GM18873 (cell line): ENCODE data around the gene DNAJC6.

Experiments used
- ATAC-seq: cut with Tn5 transposase; IDR thresholded peaks from one replicate; pipeline ENCODE4 v1.9.1; 2021; ENCODE audit warnings: mild to moderate bottlenecking, moderate library complexity, moderate number of reproducible peaks; ENCODE audit not compliant: unreplicated experiment, low FRiP score

The DNAJC6 gene

DNA sequence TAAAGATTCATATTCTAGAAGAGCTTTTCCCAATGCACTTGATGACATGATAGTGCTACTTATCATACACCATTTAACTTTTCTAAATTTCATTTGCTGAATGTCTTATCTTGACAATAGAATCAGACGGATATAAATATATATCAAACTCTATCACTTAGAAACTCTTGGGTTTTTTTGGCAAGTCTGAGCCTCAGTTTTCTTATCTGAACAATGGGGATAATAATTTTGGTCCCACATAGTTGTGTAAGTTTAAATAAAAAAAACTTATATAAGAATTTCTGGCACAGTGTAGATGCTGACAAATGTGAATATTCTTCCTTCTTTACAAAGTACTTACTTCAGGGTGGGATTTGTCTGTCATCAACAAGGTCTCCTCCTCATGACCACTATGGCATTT is 89.7 kb downstream of the DNAJC6 start:
- no peak for ATAC-seq

DNA sequence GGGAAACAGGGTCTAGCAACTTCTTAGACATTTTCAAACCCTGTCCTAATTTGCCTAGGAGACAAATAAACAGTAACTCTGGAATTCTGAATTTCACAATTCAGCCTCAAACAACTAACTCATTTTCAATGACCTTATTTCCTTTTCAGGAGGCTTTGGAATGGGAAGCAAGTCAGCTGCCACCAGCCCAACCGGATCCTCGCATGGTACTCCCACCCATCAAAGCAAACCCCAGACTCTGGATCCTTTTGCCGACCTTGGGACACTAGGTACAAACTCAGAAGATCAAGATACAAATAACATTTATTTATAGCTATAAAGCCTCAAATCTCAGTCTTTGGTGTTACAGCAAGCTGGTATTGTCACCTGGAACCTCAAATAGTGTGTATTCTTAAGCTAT is 92.3 kb downstream of the DNAJC6 start:
- ATAC-seq: no peak

DNA sequence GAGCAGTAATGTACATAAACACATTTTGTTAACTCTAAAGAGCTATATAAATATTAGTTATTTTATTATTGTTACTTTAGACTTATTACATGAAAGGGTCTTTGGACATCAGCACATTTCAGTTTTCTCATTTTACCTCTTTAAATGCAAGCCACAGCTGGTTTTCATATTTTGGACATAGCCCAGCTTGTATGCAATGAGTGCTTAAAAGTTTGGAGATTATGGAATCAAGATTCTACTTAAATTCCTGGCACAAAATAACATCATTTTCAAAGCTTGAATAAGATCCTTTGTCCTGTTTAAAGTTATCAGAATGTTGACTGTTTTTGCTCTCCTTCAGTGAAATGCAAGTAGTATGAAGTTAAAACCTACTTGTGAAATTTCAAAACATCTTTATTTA is 95.6 kb downstream of the DNAJC6 start:
- no peak for ATAC-seq

DNA sequence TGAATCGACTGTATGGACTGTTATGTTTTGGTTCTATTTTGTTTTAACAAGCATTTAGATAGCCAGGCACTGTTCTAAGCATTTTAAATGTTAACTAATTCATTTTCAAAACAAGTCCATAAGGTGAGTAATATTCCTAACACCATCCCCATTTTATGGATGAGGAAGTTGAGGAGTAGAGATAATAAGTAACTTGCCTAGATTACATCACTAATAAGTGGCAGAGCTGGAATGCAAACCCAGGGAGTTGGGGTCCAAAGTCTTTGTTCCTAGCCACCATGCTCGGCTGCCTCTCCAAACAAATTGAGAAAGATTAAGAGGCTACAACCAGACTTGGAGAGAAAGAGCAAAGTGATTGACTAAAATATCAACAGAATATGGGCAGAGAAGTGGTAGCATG is 98.5 kb downstream of the DNAJC6 start:
- ATAC-seq: no peak

DNA sequence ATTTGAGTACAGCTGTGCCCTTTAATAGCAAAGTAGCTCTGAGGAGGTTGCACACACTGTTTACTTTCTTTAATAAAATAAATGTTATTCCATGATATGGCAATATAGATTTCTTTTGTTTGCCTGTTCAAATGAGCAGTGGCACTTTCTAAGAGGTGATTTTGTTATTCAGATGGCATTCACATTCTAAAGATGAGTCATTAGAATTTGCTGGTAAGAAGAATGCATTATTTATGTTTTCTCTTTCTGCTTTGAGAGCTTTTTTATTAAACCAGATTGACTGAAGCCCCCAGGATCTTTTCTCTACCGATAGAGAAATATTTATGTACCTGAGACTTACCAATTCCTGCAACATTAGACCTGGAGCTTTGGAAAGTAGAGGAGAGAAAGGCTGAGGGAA is 100.0 kb downstream of the DNAJC6 start:
- ATAC-seq: no peak

DNA sequence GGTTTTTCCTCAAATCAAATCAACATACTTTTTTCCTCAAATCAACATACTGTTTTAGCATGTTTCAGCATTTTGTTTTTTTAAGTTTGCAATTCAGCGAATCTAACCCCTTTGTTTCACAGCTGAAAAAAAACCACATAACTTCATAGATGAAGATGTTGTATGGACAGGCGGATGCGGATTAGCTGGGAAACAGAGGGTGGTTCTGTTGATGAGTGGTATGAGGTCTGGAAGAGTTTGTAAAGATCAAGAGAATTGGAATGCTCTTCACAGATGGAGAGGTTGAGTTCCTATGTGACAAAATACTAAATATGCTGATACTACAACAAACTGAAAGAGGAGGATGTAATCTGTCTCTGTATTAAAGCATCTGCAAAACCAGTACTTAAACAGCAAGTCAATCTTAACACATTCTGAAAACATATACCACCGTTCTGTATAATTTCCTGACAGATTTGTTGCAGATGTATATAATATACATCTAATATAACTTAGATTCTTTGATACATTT is 100.5 kb downstream of the DNAJC6 start:
- no peak for ATAC-seq

DNA sequence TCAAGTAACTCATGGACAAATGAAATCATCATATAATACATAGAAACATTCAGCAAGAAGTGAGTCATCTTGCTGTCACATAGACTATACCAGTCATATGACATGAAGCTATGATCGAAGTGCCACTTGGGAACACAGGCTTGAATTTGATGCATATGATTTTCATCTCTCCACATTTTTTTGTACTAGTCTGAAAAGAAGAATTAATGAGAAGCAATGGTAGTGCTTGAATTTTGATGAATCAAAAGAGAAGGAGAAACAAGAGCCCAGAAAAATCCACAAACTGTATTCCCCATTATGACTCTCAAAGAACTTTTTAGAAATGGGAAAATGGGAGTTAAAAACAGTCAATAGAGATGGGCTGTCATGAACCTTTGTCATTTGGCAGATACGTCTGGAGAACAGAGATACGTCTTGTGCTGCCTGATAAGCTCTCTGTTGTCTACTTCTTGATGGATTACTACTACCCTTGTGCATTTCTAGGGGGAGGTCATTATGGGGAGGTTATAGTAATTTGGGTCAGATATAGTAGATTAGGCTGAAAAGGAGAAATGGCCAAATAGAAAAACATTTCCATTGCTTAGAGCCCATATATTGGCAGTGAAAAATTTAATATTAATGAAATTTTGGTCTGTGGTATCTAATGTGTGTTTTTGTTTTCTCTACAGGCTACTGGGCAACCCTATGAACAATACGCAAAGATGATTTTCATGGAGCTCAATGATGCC is 103.1 kb downstream of the DNAJC6 start:
- ATAC-seq: no peak

DNA sequence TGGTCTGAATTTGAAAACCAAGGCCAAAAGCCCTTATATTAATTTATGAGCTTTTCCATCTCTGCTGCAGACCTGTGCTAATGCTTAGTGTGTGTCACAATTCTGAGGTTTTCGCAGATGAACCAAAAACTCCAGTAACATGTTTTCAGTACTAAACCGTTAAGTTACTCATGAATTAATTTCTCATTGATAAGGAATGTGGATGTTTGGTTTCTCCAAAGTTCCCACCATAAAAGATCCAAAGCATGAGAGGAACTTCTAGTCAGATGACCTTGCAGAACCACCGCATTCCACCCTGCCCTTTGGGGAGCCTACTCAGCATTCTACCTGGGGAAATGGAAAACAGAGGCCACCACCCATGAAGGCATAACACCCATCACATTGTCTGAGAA is 103.6 kb downstream of the DNAJC6 start:
- ATAC-seq: no peak

DNA sequence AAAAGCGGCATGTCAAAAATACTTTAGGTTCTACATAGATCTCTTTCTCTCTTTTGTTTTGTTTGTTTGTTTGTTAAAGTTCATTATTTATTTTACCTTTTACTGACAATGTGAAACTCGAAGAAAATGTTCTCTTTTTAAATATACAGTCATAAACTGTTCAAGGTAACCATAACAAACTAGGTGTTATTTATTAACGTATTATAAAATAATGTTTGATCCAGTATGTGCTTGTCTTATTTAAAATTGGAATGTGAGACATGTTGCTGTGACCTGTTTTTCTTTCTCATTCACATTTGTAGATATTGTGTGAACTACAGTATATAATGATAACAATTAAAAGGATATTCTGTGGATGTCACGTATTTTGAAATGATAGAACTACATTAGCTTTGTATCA is 105.2 kb downstream of the DNAJC6 start:
- ATAC-seq: no peak

DNA sequence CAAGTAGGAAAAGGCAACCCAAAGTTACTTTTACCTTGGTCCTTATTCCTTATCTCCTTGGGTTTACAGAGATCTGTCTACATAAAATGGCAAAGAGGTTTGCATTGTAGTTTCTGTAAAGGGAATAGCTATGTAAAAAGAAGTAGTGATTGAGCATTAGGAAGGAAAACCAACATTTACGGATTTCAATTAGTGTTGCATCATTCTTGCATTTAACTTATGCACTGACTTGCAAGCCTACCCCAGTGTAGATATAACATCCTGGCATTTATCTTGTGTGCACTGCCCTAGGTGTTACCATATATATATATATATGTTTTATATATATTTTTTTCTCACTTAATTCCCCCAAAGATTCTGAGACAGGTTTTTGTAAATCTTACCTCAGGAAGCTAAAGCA is 107.4 kb downstream of the DNAJC6 start:
- no peak for ATAC-seq

DNA sequence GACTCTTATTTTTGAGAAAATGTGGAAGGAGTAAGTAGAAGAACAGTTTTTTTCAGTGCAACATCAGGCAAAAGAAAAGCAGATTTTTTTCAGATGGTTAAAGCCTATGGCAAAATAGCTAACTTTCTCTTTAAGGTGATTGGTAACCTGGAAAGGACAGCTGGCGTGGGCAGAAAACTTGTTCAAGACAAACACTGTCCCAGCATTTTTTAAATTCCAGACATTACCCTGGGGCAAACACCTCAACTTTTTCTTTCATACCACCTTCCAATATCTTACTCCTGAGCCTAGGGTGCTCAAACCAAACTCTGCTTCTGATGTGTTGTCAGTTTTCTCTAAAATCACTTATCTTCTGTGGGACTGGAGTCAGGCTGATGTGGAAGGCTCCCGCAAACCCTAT is 108.4 kb downstream of the DNAJC6 start:
- ATAC-seq: no peak

DNA sequence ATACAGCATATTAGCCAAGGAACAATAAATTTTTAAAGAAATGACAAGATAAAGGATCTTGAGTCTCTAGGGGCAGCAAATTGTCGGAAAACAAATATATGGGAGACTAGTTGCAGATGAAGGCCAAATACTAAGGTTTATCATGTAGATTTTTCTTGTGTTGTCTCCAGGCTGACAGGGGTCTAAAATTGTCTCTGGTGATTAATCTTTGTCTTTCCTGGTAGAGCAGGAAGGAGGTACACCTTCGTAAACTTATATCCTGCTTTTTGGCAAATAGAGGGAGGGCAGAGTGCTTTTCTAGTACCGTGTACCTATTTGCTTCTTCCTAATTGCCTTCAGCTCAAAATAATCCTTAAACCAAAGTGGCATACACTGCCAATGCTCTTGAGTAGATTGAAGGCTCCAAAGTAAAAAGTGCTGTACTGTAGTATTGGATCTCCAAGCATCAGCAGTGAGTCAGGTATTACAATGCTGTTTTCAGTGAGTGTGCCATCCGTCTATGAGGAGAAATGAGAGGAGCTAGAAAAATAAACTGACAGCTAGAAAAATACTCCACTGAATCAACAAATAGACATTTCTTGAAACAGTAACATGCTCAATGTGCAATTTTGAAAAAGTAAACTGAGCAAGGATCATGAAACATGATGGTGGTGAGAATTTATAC is 109.3 kb downstream of the DNAJC6 start:
- no peak for ATAC-seq

DNA sequence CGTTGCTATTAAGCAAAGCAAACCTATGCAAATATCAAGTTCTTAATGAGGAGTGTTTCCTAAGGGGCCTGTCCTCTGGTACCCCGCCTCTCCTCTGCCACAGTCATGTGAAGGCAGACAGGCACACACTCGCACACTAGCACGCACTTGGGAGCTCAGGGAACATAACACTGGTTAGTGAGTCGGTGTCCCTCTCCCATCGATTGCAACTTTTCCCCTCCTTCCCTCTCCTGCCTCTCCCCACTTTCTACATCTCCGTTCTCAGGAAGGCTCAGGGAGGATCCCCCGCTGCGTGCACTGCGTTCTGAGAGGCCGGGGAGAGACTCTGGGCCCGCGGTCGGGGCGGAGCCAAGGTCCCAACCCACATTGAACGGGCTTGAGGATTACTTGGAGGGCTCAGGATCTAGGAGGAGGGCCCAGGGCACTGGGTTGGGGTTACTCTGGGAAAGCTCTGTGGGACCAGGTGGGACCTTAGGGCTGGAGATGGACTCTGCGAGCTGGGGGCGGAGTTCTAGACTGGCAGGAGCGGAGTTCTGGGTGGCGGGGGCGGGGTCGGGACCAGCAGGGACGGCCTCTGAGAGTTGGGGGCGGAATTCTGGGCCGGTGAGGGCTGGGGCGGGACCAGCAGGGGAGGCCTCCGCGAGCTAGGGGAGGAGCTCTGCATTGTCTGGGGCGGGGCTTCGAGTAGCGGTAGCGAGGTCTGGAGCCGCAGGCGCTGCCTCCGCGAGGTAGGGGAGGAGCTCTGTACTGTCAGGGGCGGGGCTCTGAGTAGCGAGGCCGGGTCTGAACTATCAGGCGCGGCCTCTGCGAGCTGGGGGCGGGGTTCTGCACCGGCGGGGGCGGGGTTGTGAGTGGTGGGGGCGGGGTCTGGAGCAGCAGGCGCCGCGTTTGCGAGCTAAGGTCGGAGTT is 110.6 kb downstream of the DNAJC6 start:
- peak; percentile 88 for ATAC-seq

DNA sequence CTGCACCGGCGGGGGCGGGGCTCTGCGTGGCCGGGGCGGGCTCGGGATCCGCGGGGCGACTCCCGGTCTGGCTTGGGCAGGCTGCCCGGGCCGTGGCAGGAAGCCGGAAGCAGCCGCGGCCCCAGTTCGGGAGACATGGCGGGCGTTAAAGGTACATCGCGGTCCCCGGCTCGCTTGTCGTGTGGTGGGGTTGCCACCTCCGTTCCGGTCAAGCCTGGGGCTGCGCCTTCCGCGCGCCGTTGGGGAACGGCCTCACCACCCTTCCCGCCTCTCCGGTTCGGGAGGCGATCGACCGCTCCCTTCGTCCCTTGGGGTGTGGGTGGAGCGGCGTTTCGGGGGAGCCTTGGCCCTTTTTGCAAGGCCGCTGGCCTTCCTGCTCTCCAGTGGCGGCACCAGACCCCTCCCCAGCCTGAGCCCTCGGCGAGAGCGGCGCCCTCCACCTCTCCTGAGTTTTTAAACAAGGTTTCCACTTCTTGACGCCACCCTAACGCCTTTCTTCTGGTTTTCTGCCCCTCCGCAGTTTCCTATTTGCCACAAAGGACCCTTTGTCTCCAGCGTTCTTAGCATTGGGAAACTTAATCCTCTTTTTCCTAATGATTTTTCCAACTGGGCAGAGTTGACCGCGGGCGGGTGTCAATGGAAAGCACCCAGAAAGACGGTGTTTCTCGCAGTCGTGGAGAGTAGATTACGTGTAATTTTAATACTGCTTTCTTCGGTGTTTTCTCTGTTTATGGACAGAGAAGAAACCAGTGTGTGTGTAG is 111.4 kb downstream of the DNAJC6 start, which contains the start of the genes LEPR and LEPROT:
Gene LEPR, plus strand, starts transcription at position 79 of the 761 bp plus-strand sequence. CDS start 144,898 bp downstream, outside the sequence.
Gene LEPROT, plus strand, starts transcription at position 79 of the 761 bp plus-strand sequence. Its CDS starts 57 bp downstream, at position 136.
- ATAC-seq: no peak

DNA sequence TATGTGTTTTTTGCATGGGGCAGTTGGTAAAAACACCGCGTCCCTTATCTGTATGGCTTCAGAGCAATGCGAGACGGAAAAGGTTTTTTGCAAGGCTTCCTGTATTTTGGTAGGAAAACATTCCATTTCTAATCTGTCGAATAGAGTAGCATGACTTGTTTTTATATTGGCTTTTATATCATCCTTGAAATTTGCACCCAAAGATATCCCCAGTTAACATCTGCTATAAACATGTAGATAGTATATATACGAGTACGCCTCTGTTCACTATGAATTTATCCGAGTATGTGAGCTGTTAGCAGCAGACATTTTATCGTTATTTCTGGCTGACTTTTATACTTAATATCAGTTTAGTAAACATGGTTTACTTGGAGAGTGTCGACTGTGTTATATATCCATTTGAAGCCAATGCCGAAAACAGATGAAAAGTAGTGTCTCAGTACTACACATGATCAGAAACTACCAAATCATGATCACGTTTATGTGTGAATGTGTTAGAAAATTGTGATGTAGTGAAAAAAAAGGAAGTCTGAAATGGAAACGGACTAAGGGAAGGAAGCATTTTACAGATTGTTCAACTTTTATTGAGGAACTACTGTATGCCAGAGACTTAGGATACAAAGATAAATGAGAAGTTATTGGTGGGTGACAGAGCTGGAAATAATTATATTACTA is 112.1 kb downstream of the DNAJC6 start:
- ATAC-seq: no peak

DNA sequence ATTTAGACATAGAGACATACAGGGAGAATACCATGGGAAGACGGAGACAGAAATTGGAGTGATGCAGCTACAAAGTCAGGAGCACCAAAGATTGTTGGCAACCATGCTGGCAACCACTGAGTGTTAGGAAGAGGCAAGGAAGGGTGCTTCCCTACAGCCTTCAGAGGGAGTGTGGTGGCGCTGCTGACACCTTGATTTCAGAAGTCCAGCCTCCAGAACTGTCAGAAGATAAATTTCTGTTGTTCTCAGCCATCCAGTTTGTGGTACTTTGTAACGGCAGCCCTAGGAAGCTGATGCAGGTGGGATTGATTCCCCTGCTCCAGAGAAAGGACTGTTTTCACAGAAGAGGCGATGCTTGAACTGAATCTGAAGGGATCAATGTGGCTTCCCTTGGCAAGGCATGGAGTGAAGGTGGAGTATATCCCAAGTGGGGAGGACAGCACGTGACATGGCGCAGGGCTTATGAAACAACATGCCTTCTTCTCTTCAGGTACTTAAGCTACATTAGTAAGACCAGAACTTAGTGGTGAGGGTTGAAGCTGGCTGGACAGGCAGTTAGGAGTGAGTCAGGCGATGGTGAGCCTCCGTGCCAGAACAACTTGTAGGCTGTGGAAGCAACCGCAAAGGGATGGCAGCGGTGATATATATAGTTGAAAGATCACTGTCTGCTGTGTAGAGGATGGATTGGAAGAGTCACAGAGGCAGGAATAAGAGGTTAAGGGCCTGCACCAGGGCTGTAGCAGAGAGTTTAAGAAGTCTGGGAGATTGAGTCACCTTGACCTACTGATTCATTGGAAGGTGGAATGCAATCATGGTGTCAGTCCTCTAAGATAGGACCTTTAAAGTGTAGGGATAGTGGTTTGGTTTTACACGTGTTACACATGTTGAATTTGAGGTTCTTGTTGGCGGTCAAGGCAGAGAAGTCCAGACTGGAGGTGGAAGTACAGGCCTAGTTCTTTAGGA is 113.2 kb downstream of the DNAJC6 start:
- ATAC-seq: no peak

DNA sequence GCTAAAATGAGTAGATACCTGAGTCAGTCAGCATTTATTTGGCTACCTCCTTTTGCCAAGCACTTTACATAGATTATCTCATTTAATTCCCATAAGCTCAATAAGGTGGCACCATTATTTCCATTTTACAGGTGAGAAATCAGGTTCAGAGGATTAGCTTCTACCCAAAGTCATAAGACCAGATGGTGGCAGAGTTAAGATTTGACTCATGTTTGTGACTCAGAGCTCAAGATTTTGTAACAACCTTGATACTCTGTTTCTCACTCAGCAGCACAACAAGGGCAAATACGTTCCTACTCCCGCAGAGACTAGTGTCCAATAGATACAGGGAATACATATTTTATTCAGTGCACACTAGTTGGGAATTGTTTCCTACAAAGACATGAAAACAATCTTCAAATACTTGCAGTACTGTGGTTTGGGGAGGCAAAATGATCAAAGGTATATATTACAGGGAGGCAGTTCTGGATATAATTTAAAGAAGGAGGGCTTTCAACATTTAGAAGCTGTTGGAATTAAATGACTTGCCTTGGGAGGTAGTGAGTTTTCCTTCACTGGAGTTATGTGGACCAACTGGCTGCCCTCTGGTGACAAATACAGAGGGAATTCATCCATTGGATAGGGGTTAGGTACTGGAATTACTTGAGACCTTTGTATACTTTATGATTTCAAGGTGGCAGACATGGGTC is 114.7 kb downstream of the DNAJC6 start:
- no peak for ATAC-seq

DNA sequence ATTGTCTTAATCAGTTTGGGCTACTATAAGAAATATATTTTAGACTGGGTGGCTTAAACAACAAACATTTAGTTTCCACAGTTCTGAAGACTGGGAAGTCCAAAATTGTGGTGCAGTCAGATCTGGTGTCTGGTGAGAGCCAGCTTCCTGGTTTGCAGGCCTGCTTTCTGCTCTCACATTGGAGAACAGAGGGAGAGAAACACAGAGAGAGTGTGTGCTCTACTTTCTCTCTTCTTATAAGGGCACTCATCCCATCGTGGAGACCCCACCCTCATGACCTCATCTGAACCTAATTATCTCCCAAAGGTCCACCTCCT is 115.2 kb downstream of the DNAJC6 start:
- ATAC-seq: no peak
